Measurements from ENCODE around the gene GPR149.
"Not testable (repeated sequence)": the region's sequence is repeated elsewhere in the genome, so short reads cannot be mapped to it uniquely, and the experiment has no call there.

The GPR149 gene

GRCh38 chr3:154430014-154430413, at the start of gene GPR149:
TSS of gene GPR149 (minus strand) at chr3:154430190. CDS start at chr3:154429615, 575 bp downstream.
- Histone ChIP-seq H3K36me3 (ENCODE audit: control insufficient read depth, low read depth, low read length) (no peaks in the 10 kb centered on the region), H3K27ac (ENCODE audit: low read length) (no peak within 1 kb of the TSS), H3K27me3 (ENCODE audit: control insufficient read depth, insufficient read depth, low read length) (peaks cover 39% of the 10 kb centered on the region), H3K9ac (ENCODE audit: low read length) (no peak within 1 kb of the TSS), H3K4me3 (ENCODE audit: low read length) (peak within 1 kb of the TSS; percentile 86), H3K9me3 (ENCODE audit: control insufficient read depth, low read depth, low read length) (no peaks in the 10 kb centered on the region), H3K4me1 (ENCODE audit: control insufficient read depth, low read depth, low read length) (peaks cover 10% of the 10 kb centered on the region)

GRCh38 chr3:154473769-154474168, 43.8 kb upstream of the GPR149 start:
- Histone ChIP-seq H3K4me1 (ENCODE audit: control insufficient read depth, low read depth, low read length) (no peaks in the 10 kb centered on the region), H3K36me3 (ENCODE audit: control insufficient read depth, low read depth, low read length) (no peaks in the 10 kb centered on the region), H3K4me3 (ENCODE audit: low read length) (no peak overlapping the region), H3K9ac (ENCODE audit: low read length) (no peak overlapping the region), H3K27me3 (ENCODE audit: control insufficient read depth, insufficient read depth, low read length) (no peaks in the 10 kb centered on the region), H3K27ac (ENCODE audit: low read length) (no peak overlapping the region), H3K9me3 (ENCODE audit: control insufficient read depth, low read depth, low read length) (peaks cover 7% of the 10 kb centered on the region)

- Histone ChIP-seq H3K9ac (ENCODE audit: low read length) (no peak overlapping the region), H3K36me3 (ENCODE audit: control insufficient read depth, low read depth, low read length) (no peaks in the 10 kb centered on the region), H3K27ac (ENCODE audit: low read length) (no peak overlapping the region), H3K9me3 (ENCODE audit: control insufficient read depth, low read depth, low read length) (peaks cover 7% of the 10 kb centered on the region), H3K4me3 (ENCODE audit: low read length) (no peak overlapping the region), H3K4me1 (ENCODE audit: control insufficient read depth, low read depth, low read length) (no peaks in the 10 kb centered on the region), H3K27me3 (ENCODE audit: control insufficient read depth, insufficient read depth, low read length) (no peaks in the 10 kb centered on the region)
Observed at GRCh38 chr3:154469585-154469984, 39.6 kb upstream of the GPR149 start.

GRCh38 chr3:154464440-154465190, 34.6 kb upstream of the GPR149 start:
- Histone ChIP-seq H3K9ac (ENCODE audit: low read length) (no peak overlapping the region), H3K4me1 (ENCODE audit: control insufficient read depth, low read depth, low read length) (no peaks in the 10 kb centered on the region), H3K4me3 (ENCODE audit: low read length) (no peak overlapping the region), H3K27me3 (ENCODE audit: control insufficient read depth, insufficient read depth, low read length) (no peaks in the 10 kb centered on the region), H3K27ac (ENCODE audit: low read length) (no peak overlapping the region), H3K9me3 (ENCODE audit: control insufficient read depth, low read depth, low read length) (no peaks in the 10 kb centered on the region), H3K36me3 (ENCODE audit: control insufficient read depth, low read depth, low read length) (no peaks in the 10 kb centered on the region)

- no peaks in the 10 kb centered on the region for H3K9me3 ChIP-seq (ENCODE audit: control insufficient read depth, low read depth, low read length)
- no peaks in the 10 kb centered on the region for H3K36me3 ChIP-seq (ENCODE audit: control insufficient read depth, low read depth, low read length)
- no peak overlapping the region for H3K4me3 ChIP-seq (ENCODE audit: low read length)
- no peak overlapping the region for H3K27ac ChIP-seq (ENCODE audit: low read length)
- H3K27me3 ChIP-seq (ENCODE audit: control insufficient read depth, insufficient read depth, low read length): no peaks in the 10 kb centered on the region
- H3K4me1 ChIP-seq (ENCODE audit: control insufficient read depth, low read depth, low read length): no peaks in the 10 kb centered on the region
- H3K9ac ChIP-seq (ENCODE audit: low read length): no peak overlapping the region
Observed at GRCh38 chr3:154458560-154458959, 28.6 kb upstream of the GPR149 start.

GRCh38 chr3:154439081-154439480, 9.1 kb upstream of the GPR149 start:
- H3K9me3 ChIP-seq (ENCODE audit: control insufficient read depth, low read depth, low read length); H3K36me3 ChIP-seq (ENCODE audit: control insufficient read depth, low read depth, low read length); H3K4me3 ChIP-seq (ENCODE audit: low read length); H3K27ac ChIP-seq (ENCODE audit: low read length); H3K27me3 ChIP-seq (ENCODE audit: control insufficient read depth, insufficient read depth, low read length); H3K4me1 ChIP-seq (ENCODE audit: control insufficient read depth, low read depth, low read length); H3K9ac ChIP-seq (ENCODE audit: low read length): not testable (repeated sequence)

GRCh38 chr3:154431043-154431442, 1.1 kb upstream of the GPR149 start:
- H3K27ac ChIP-seq (ENCODE audit: low read length): no peak overlapping the region
- peaks cover 10% of the 10 kb centered on the region for H3K4me1 ChIP-seq (ENCODE audit: control insufficient read depth, low read depth, low read length)
- H3K36me3 ChIP-seq (ENCODE audit: control insufficient read depth, low read depth, low read length): no peaks in the 10 kb centered on the region
- H3K4me3 ChIP-seq (ENCODE audit: low read length): no peak overlapping the region
- H3K9ac ChIP-seq (ENCODE audit: low read length): no peak overlapping the region
- no peaks in the 10 kb centered on the region for H3K9me3 ChIP-seq (ENCODE audit: control insufficient read depth, low read depth, low read length)
- H3K27me3 ChIP-seq (ENCODE audit: control insufficient read depth, insufficient read depth, low read length): peaks cover 39% of the 10 kb centered on the region

GRCh38 chr3:154428286-154429206, 1.4 kb downstream of the GPR149 start:
- H3K4me3 ChIP-seq (ENCODE audit: low read length): peak overlapping the region; percentile 86
- H3K9me3 ChIP-seq (ENCODE audit: control insufficient read depth, low read depth, low read length): no peaks in the 10 kb centered on the region
- H3K4me1 ChIP-seq (ENCODE audit: control insufficient read depth, low read depth, low read length): peaks cover 10% of the 10 kb centered on the region
- peak overlapping the region; percentile 28 for H3K9ac ChIP-seq (ENCODE audit: low read length)
- H3K27me3 ChIP-seq (ENCODE audit: control insufficient read depth, insufficient read depth, low read length): peaks cover 39% of the 10 kb centered on the region
- H3K36me3 ChIP-seq (ENCODE audit: control insufficient read depth, low read depth, low read length): no peaks in the 10 kb centered on the region
- no peak overlapping the region for H3K27ac ChIP-seq (ENCODE audit: low read length)

- Histone ChIP-seq H3K4me3 (ENCODE audit: low read length) (peak overlapping the region; percentile 86), H3K36me3 (ENCODE audit: control insufficient read depth, low read depth, low read length) (no peaks in the 10 kb centered on the region), H3K9ac (ENCODE audit: low read length) (no peak overlapping the region), H3K9me3 (ENCODE audit: control insufficient read depth, low read depth, low read length) (no peaks in the 10 kb centered on the region), H3K27ac (ENCODE audit: low read length) (no peak overlapping the region), H3K4me1 (ENCODE audit: control insufficient read depth, low read depth, low read length) (peaks cover 10% of the 10 kb centered on the region), H3K27me3 (ENCODE audit: control insufficient read depth, insufficient read depth, low read length) (peaks cover 39% of the 10 kb centered on the region)
Observed at GRCh38 chr3:154427685-154428285, 2.2 kb downstream of the GPR149 start.

- peaks cover 14% of the 10 kb centered on the region for H3K27me3 ChIP-seq (ENCODE audit: control insufficient read depth, insufficient read depth, low read length)
- H3K9ac ChIP-seq (ENCODE audit: low read length): no peak overlapping the region
- no peak overlapping the region for H3K27ac ChIP-seq (ENCODE audit: low read length)
- H3K36me3 ChIP-seq (ENCODE audit: control insufficient read depth, low read depth, low read length): no peaks in the 10 kb centered on the region
- H3K4me3 ChIP-seq (ENCODE audit: low read length): no peak overlapping the region
- no peaks in the 10 kb centered on the region for H3K9me3 ChIP-seq (ENCODE audit: control insufficient read depth, low read depth, low read length)
- no peaks in the 10 kb centered on the region for H3K4me1 ChIP-seq (ENCODE audit: control insufficient read depth, low read depth, low read length)
Observed at GRCh38 chr3:154422694-154423093, 7.3 kb downstream of the GPR149 start.

GRCh38 chr3:154421083-154421482, 8.9 kb downstream of the GPR149 start:
- Histone ChIP-seq H3K36me3 (ENCODE audit: control insufficient read depth, low read depth, low read length) (no peaks in the 10 kb centered on the region), H3K27ac (ENCODE audit: low read length) (no peak overlapping the region), H3K9me3 (ENCODE audit: control insufficient read depth, low read depth, low read length) (no peaks in the 10 kb centered on the region), H3K9ac (ENCODE audit: low read length) (no peak overlapping the region), H3K4me1 (ENCODE audit: control insufficient read depth, low read depth, low read length) (no peaks in the 10 kb centered on the region), H3K27me3 (ENCODE audit: control insufficient read depth, insufficient read depth, low read length) (no peaks in the 10 kb centered on the region), H3K4me3 (ENCODE audit: low read length) (no peak overlapping the region)

Data from iPS-18a (cell line).